AG08395 (cell line): ENCODE measurements around the gene ZNF319.

Source experiments
- DNase-seq: peaks from one replicate; pipeline ENCODE4 v3.0.0; 2012; ENCODE audit warnings: mixed read lengths, low spot score

Gene ZNF319

GRCh38 chr16:57977418-57978069, 22.9 kb downstream of the ZNF319 start:
- DNase-seq = no peak

GRCh38 chr16:57976331-57976796, 24.1 kb downstream of the ZNF319 start:
- peak; percentile 48 for DNase-seq

DNA sequence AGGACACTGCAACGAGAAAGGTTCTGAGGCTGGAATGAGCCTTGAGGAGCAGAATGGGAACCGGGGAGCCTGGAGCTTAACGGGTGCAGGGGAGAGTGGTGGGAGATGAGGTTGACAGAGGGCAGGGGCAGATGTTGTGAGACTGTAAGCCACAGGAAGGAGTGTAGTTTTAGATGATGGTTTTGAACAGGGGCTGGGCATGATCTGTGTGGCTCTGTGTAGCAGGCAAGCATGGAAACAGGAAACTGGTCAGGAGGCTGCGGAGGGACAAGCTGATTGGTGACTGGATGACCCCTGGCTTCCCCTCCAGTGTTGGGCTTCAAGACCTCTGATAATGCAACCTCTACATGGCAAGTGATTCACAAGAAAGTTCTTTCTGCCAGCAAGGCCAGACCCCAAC, 28.2 kb downstream of the ZNF319 start:
- no peak for DNase-seq

DNA sequence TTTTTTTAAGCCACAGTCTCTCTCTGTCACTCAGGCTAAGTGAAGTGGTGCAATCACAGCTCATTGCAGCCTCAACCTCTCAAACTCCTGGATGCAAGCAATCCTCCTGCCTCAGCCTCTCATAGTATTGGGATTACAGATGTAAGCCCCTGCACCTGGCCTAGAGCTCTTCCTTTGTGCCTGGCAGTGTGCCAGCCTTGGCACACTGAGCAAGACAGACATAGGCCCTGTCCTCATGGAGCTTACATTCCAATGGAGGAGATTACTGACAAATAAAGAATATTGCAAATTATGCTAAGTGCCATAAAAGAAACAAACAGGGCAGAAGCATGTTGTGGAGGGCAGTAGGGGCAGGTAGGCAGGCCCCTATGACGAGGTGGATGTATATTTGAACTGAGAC, 28.6 kb downstream of the ZNF319 start:
- DNase-seq = no peak

GRCh38 chr16:57970970-57971369, 29.5 kb downstream of the ZNF319 start, which contains the start of gene CNGB1:
Gene CNGB1 (minus strand): TSS chr16:57971128. CDS start chr16:57967286, 3,842 bp downstream.
- DNase-seq = no peak

- DNase-seq = no peak
Measured at GRCh38 chr16:57970319-57970718, 30.2 kb downstream of the ZNF319 start.

- no peak for DNase-seq
Measured at GRCh38 chr16:57969451-57970123, 30.9 kb downstream of the ZNF319 start.

DNA sequence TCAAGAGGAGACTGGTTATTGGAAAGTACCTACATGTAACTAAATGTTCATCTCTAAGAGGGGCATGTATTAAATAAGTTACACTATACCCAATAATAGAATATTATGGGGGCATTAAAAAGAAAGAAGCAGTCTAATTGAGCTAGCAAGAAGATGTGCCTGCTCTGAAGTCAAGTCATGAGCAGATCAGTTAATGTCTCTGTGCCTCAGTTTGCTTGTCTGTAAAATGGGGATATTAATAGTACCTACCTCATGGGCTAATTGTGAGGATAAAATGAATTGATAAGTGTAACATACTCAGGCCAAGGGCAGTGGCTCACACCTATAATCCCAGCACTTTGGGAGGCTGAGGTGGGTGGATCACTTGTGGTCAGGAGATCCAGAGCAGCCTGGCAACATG, 32.6 kb downstream of the ZNF319 start:
- no peak for DNase-seq

- DNase-seq = no peak
Measured at GRCh38 chr16:57966986-57967385, 33.5 kb downstream of the ZNF319 start.

DNA sequence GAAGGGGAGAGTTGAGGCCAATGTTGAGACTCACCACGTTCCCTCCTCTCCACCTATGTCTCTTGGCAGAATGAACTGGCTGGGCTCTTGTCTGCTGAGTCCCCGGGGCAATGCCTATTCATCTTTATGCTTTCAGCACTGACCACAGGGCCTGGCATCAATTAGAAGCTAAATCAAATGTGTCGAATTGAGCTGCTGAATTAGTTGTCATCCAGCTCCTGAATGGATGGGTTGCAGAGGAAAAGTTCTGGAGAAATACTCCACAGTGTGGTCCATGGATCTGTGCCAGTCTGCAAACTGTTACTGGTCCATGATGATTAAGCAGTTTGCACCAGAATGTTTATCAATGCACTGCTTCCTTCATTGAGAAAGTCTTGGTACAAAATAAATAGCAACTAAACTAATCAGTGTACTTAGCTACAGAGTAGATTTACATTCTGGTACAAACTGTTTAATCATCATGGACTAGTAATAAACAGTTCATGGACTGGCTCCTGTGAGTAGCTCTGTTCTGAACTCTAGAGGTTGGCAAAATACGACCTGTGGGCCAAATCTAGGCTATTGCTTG, 34.2 kb downstream of the ZNF319 start:
- DNase-seq = no peak

GRCh38 chr16:57964157-57964700, 36.2 kb downstream of the ZNF319 start:
- DNase-seq = no peak

DNA sequence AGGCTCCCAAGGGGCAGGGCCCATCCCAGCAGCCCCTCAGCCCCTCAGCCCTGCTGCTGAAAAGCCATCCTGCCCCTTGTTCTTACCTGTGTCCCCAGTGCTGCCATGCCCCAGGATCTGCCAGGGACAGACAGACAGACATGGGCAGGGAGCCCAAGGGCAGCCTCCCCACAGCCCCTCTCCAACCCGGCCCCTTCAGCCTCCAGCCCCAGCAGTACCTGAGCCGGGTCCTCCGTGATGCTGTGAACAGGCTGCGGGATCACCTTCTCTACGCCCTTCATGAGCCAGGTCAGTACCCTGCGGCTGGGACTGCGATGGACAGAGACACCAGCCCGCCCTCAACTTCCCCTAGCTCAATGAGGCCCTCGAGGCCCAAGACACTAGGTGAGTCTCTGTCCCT, 37.7 kb downstream of the ZNF319 start:
- DNase-seq = no peak

GRCh38 chr16:57962046-57962445, 38.4 kb downstream of the ZNF319 start:
- no peak for DNase-seq

DNA sequence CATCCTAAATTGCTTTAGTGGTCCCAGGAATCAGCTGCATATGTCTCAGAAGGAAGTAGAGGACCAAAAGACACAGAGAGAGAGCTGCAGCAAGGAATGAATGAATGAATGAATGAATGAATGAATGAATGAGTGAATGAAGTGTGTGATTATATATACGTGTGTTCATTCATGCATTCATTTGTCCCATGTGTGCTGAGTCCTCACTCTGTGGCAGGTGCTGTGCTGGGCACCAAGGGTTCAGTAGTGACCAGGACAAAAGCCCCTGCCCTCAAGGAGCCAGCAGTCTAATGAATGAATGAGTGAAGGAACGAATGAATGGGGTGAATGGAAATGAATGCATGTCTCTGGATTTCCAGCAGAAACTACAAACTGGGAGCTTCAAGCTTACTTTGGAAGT, 38.9 kb downstream of the ZNF319 start:
- DNase-seq = no peak

GRCh38 chr16:57960826-57961472, 39.5 kb downstream of the ZNF319 start:
- DNase-seq = no peak

GRCh38 chr16:57960310-57960709, 40.2 kb downstream of the ZNF319 start:
- no peak for DNase-seq

DNA sequence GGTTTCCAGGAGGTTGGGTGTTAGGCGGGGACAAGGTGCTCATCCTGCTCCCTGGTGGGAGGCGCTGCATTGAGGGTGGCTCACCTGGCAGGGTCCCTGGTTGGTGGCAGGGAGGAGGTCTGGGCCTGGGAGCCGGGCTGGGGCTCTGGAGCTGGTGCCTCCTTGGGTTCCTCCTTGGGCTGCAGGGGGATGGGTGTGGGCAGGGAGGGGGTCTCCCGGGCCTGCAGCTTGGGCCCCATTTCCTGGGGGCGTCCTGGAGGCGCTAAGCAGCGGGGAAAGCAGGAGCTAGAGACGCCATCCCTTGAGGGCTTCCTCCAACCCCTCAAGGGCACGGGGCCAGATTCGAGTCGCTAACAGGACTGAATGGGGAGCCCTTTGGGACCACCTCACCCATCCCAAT, 40.7 kb downstream of the ZNF319 start:
- no peak for DNase-seq

DNA sequence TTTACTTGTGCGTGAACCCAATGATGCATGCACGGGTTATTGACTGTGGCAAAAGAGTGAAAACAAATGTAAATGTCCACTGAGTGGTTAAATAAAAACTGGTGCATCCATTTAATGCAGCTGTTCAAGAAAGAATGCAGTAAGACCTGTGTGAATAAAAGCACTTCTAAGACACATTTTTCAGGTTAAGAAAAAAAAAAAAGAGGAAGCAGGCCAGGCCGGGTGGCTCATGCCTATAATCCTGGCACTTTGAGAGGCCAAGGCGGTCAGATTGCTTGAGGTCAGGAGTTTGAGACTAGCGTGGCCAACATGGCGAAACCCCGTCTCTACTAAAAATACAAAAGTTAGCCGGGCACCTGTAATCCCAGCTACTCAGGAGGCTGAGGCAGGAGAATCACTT, 41.4 kb downstream of the ZNF319 start:
- DNase-seq = no peak

- no peak for DNase-seq
Measured at GRCh38 chr16:57958544-57958943, 41.9 kb downstream of the ZNF319 start.

GRCh38 chr16:57957673-57958392, 42.6 kb downstream of the ZNF319 start:
- no peak for DNase-seq

GRCh38 chr16:57956924-57957672, 43.4 kb downstream of the ZNF319 start:
- no peak for DNase-seq
